B cell (primary cell): ENCODE results near the gene MUC5AC. TPM values are rescaled to one million over a fixed set of nuclear protein-coding genes. Genes with fewer than 3 reads are reported as not detected.

Experiments used
- ATAC-seq: fragments of 200-7000 bp; cut with Tn5 transposase; one replicate; pipeline ENCODE4 v1.10.0; 2021; ENCODE audit warnings: low read depth, mild to moderate bottlenecking, moderate number of reproducible peaks, moderate library complexity
- CTCF ChIA-PET: fragments of 350-600 bp; sonication (Branson Sonifier 250); formaldehyde crosslinking; loops from one replicate; lab custom pipeline; 2021; ENCODE audit warnings: antibody characterized with exemption, inconsistent platforms; lab: Charles Lee
- POLR2A ChIA-PET: fragments of 350-600 bp; sonication (Branson Sonifier 250); formaldehyde crosslinking; loops from one replicate; lab custom pipeline; 2021; ENCODE audit warnings: antibody characterized with exemption; lab: Charles Lee
- DNase-seq: peaks from one replicate; pipeline ENCODE4 v3.0.0; 2013
- H2AFZ ChIP-seq: 2 replicates; pipeline ENCODE4 v1.6.1; 2012; ENCODE audit warnings: mild to moderate bottlenecking, low read depth, low read length; ENCODE audit not compliant: insufficient read depth, poor library complexity, severe bottlenecking
- H3K27ac ChIP-seq, 2 donors: 1 replicate in 1 of 2; 2 replicates in 1 of 2; pipeline ENCODE4 v1.5.1; 2012 to 2013; ENCODE audit warnings: low read length in 2 of 2, mild to moderate bottlenecking in 2 of 2, moderate library complexity in 1 of 2
- H3K27me3 ChIP-seq, 4 experiments: fragments of 200-600 bp in 1 of 4; sonication (generic) in 1 of 4; replicated peaks in 1 of 4; 1 replicate in 2 of 4; 2 replicates in 2 of 4; pipeline versions ENCODE4 v1.6.1 to v1.7.0; 2013 to 2016; ENCODE audit warnings: low read length in 3 of 4, mild to moderate bottlenecking in 2 of 4, mixed read lengths in 1 of 4, moderate library complexity in 1 of 4; ENCODE audit not compliant: insufficient read depth in 4 of 4, control insufficient read depth in 3 of 4; ENCODE audit errors: control extremely low read depth in 1 of 4
- H3K36me3 ChIP-seq, 2 experiments: replicated peaks in 1 of 2; 1 replicate in 1 of 2; 2 replicates in 1 of 2; pipeline versions ENCODE4 v1.6.1 to v1.7.1; 2013; ENCODE audit warnings: low read length in 1 of 2; ENCODE audit not compliant: insufficient read depth in 2 of 2, control insufficient read depth in 1 of 2; ENCODE audit errors: control extremely low read depth in 1 of 2, extremely low read depth in 1 of 2
- H3K4me1 ChIP-seq, 2 donors: fragments of 200-600 bp in 1 of 2; sonication (generic) in 1 of 2; 1 replicate in 1 of 2; 2 replicates in 1 of 2; pipeline versions ENCODE4 v1.5.1 to v1.6.1; 2013 to 2017; ENCODE audit warnings: low read length in 2 of 2; ENCODE audit not compliant: control insufficient read depth in 2 of 2, insufficient read depth in 2 of 2
- H3K4me2 ChIP-seq: replicated peaks from 2 replicates; pipeline ENCODE3; 2012; ENCODE audit warnings: mild to moderate bottlenecking, low read depth, low read length; ENCODE audit not compliant: poor library complexity, severe bottlenecking
- H3K4me3 ChIP-seq, 5 experiments: fragments of 200-600 bp in 1 of 5; sonication (generic) in 1 of 5; 1 replicate in 3 of 5; 2 replicates in 2 of 5; pipeline versions ENCODE4 v1.5.1 to v1.7.0; 2011 to 2016; ENCODE audit warnings: low read length in 4 of 5, mild to moderate bottlenecking in 4 of 5, low read depth in 2 of 5, control low read depth in 1 of 5, moderate library complexity in 1 of 5; ENCODE audit not compliant: insufficient read depth in 1 of 5; ENCODE audit errors: control extremely low read depth in 1 of 5, extremely low read depth in 1 of 5
- H3K79me2 ChIP-seq: fragments of 200-600 bp; sonication (generic); one replicate; pipeline ENCODE4 v1.6.0; 2016; ENCODE audit warnings: low read length; ENCODE audit not compliant: control insufficient read depth, insufficient read depth
- H3K9ac ChIP-seq: fragments of 200-600 bp; sonication (generic); 2 replicates; pipeline ENCODE4 v1.6.1; 2017; ENCODE audit warnings: mild to moderate bottlenecking, low read length, moderate library complexity
- H3K9me3 ChIP-seq, 3 donors: one replicate each; pipeline versions ENCODE4 v1.6.1 to v1.7.1; 2013; ENCODE audit warnings: low read length in 2 of 3; ENCODE audit not compliant: control insufficient read depth in 2 of 3, insufficient read depth in 1 of 3; ENCODE audit errors: control extremely low read depth in 1 of 3
- H4K20me1 ChIP-seq: 2 replicates; pipeline ENCODE4 v1.6.0; 2012; ENCODE audit warnings: mild to moderate bottlenecking, low read length; ENCODE audit not compliant: insufficient read depth, control insufficient read depth, poor library complexity, severe bottlenecking
- H3K27ac Mint-ChIP-seq: one replicate; pipeline ENCODE4 v1.8.0; 2021; ENCODE audit warnings: mixed read lengths
- H3K27me3 Mint-ChIP-seq: one replicate; pipeline ENCODE4 v1.8.0; 2021; ENCODE audit warnings: mixed read lengths
- H3K4me1 Mint-ChIP-seq: one replicate; pipeline ENCODE4 v1.8.0; 2021; ENCODE audit warnings: mixed read lengths
- H3K4me3 Mint-ChIP-seq: one replicate; pipeline ENCODE4 v1.8.0; 2021; ENCODE audit warnings: mixed read lengths
- H3K9me3 Mint-ChIP-seq: one replicate; pipeline ENCODE4 v1.8.0; 2022; ENCODE audit warnings: mixed read lengths; ENCODE audit not compliant: insufficient read depth
- CTCF ChIP-seq: fragments of 200-600 bp; IDR thresholded peaks from one replicate; pipeline ENCODE4 v1.8.0; 2022; ENCODE audit warnings: antibody characterized with exemption, mild to moderate bottlenecking
- EZH2 ChIP-seq: IDR thresholded peaks from 2 replicates; pipeline ENCODE4 v1.6.1; 2012; ENCODE audit warnings: borderline replicate concordance, low read depth, mild to moderate bottlenecking, moderate library complexity, low read length; ENCODE audit not compliant: insufficient read depth, poor library complexity, severe bottlenecking
- WGBS: methylation state at CpG from one replicate; pipeline ENCODE4 v1.1.5; 2013; ENCODE audit warnings: missing lambda C conversion rate; ENCODE audit not compliant: insufficient coverage; 5-methylcytosine and 5-hydroxymethylcytosine counted together
- intact Hi-C: fragments of 100-400 bp; cut with micrococcal nuclease; formaldehyde crosslinking; loops from one replicate; pipeline ENCODE4 v1.10.0; 2022
- polyA plus RNA-seq: library from polyadenylated mRNA; depleted of rRNA; stranded (reverse); fragments of >200 nt; gene quantifications from 2 replicates; pipeline ENCODE4 v1.2.3, GENCODE V29; 2012
- total RNA-seq, 2 donors: library from RNA; stranded (reverse); fragments of 120-200 nt in 1 of 2; gene quantifications; 1 replicate in 1 of 2; 2 replicates in 1 of 2; pipeline versions ENCODE4 v1.2.3 to v1.2.4, GENCODE V29; 2013 to 2022

Gene MUC5AC
- total and polyA plus RNA-seq, 2 donors (not counting 1 experiment from before 2014, with no cell fraction given): not detected

- H3K36me3 ChIP-seq: no peaks in the 10 kb centered on the region
- H3K9me3 ChIP-seq: peaks cover 0 to 7% (median 0%) of the 10 kb centered on the region in 3 donors
- no peaks in the 10 kb centered on the region for H3K4me1 ChIP-seq
- intact Hi-C loops: no loop called here
- no peak overlapping the region for H3K27ac Mint-ChIP-seq
- H3K4me2 ChIP-seq: no peak overlapping the region
- ChIA-PET CTCF (no interaction called here), POLR2A (no interaction called here)
- DNase-seq: peak; percentile 4
- no peaks in the 10 kb centered on the region for H3K4me1 Mint-ChIP-seq
- no peaks in the 10 kb centered on the region for H3K27me3 ChIP-seq
- H3K79me2 ChIP-seq: no peaks in the 10 kb centered on the region
- no peak overlapping the region for H3K9ac ChIP-seq
- no peak for TF ChIP-seq EZH2
- TF ChIP-seq CTCF: no peak
- H3K9me3 Mint-ChIP-seq: peaks cover 3% of the 10 kb centered on the region
- no peak overlapping the region for H3K4me3 ChIP-seq
- no peak overlapping the region for H3K4me3 Mint-ChIP-seq
- no peak for ATAC-seq
- 87% methylated on average over 19 of the region's 19 CpGs for WGBS
- no peak overlapping the region for H2AFZ ChIP-seq
- no peak overlapping the region for H3K27ac ChIP-seq
- H4K20me1 ChIP-seq: no peaks in the 10 kb centered on the region
- H3K27me3 Mint-ChIP-seq: no peaks in the 10 kb centered on the region
These were observed 36.4 kb upstream of the MUC5AC start for GRCh38 chr11:1121331-1121812.

- H3K4me1 Mint-ChIP-seq: no peaks in the 10 kb centered on the region
- no peak overlapping the region for H3K27ac Mint-ChIP-seq
- Histone ChIP-seq H4K20me1 (no peaks in the 10 kb centered on the region), H3K9ac (no peak overlapping the region), H3K27ac (no peak overlapping the region), H3K9me3 (peaks cover 0 to 7% (median 0%) of the 10 kb centered on the region in 3 donors), H3K4me1 (no peaks in the 10 kb centered on the region), H3K4me3 (no peak overlapping the region), H3K36me3 (no peaks in the 10 kb centered on the region), H2AFZ (no peak overlapping the region), H3K4me2 (no peak overlapping the region), H3K79me2 (no peaks in the 10 kb centered on the region), H3K27me3 (no peaks in the 10 kb centered on the region)
- TF ChIP-seq CTCF (no peak), EZH2 (no peak)
- ATAC-seq (no peak), DNase-seq (peak; percentile 3)
- 84% methylated on average over 28 of the region's 28 CpGs for WGBS
- intact Hi-C loops: no loop called here
- CTCF ChIA-PET: no interaction called here
- H3K27me3 Mint-ChIP-seq: no peaks in the 10 kb centered on the region
- H3K9me3 Mint-ChIP-seq: peaks cover 3% of the 10 kb centered on the region
- POLR2A ChIA-PET: no interaction called here
- H3K4me3 Mint-ChIP-seq: no peak overlapping the region
These were observed 35.7 kb upstream of the MUC5AC start for GRCh38 chr11:1121813-1122663.
